H1 (cell line): Measurements from ENCODE around the gene PDE1C. TPM values are rescaled to one million over a fixed set of nuclear protein-coding genes. Genes with fewer than 3 reads are reported as not detected.
"Not testable (repeated sequence)": the region's sequence is repeated elsewhere in the genome, so short reads cannot be mapped to it uniquely, and the experiment has no call there.

Experiments
- CTCF ChIA-PET: fragments of 300-600 bp; sonication (Branson Sonifier 250); formaldehyde crosslinking; loops from one replicate; lab custom pipeline; 2021; ENCODE audit not compliant: partially characterized antibody; lab: Charles Lee
- POLR2A ChIA-PET: fragments of 300-600 bp; sonication (Branson Sonifier 250); formaldehyde crosslinking; loops from one replicate; lab custom pipeline; 2021; ENCODE audit warnings: inconsistent platforms; ENCODE audit not compliant: partially characterized antibody; lab: Charles Lee
- DNase-seq, 2 experiments: peaks; one replicate each; pipeline versions ENCODE4 v3.0.0 to v3.0.0-alpha.2; 2010 to 2022; ENCODE audit warnings: low spot score in 2 of 2, low read depth in 1 of 2, mixed read lengths in 1 of 2
- FAIRE-seq: peaks from 2 replicates; lab custom pipeline; 2011; peaks lifted over from hg19 to GRCh38; lab: Jason Lieb, UNC
- H2AFZ ChIP-seq: 2 replicates; pipeline ENCODE4 v1.8.1; 2012; ENCODE audit warnings: low read length, inconsistent platforms
- H2AK5ac ChIP-seq: 2 replicates; pipeline ENCODE4 v1.6.1; 2013; ENCODE audit warnings: low read depth, low read length
- H2BK120ac ChIP-seq: replicated peaks from 2 replicates; pipeline ENCODE3; 2013; ENCODE audit warnings: low read depth, low read length, inconsistent platforms
- H2BK12ac ChIP-seq: 2 replicates; pipeline ENCODE4 v1.6.1; 2013; ENCODE audit warnings: low read depth, low read length
- H2BK15ac ChIP-seq: 2 replicates; pipeline ENCODE4 v1.6.1; 2013; ENCODE audit warnings: low read length
- H2BK20ac ChIP-seq: 2 replicates; pipeline ENCODE4 v1.6.1; 2013; ENCODE audit warnings: low read length
- H2BK5ac ChIP-seq: 2 replicates; pipeline ENCODE4 v1.6.1; 2013; ENCODE audit warnings: low read depth, low read length
- H3K14ac ChIP-seq: 2 replicates; pipeline ENCODE4 v1.6.1; 2013; ENCODE audit warnings: inconsistent platforms; ENCODE audit not compliant: insufficient read length
- H3K18ac ChIP-seq: 2 replicates; pipeline ENCODE4 v1.6.1; 2013; ENCODE audit warnings: low read length; ENCODE audit errors: extremely low read depth
- H3K23ac ChIP-seq: 2 replicates; pipeline ENCODE4 v1.6.1; 2013; ENCODE audit warnings: inconsistent platforms; ENCODE audit not compliant: insufficient read length
- H3K23me2 ChIP-seq: 2 replicates; pipeline ENCODE4 v1.6.1; 2013; ENCODE audit warnings: low read depth, low read length
- H3K27ac ChIP-seq: 2 replicates; pipeline ENCODE4 v1.6.1; 2011; ENCODE audit warnings: low read depth, low read length, inconsistent platforms
- H3K27me3 ChIP-seq, 4 experiments: replicated peaks in 1 of 4; 1 replicate in 1 of 4; 2 replicates in 3 of 4; pipeline versions ENCODE4 v1.6.1 to v1.8.1; 2011 to 2013; ENCODE audit warnings: low read length in 3 of 4, mild to moderate bottlenecking in 3 of 4, inconsistent platforms in 2 of 4, mixed read lengths in 2 of 4, moderate library complexity in 1 of 4; ENCODE audit not compliant: control insufficient read depth in 3 of 4, insufficient read depth in 3 of 4; ENCODE audit errors: extremely low read depth in 1 of 4
- H3K36me3 ChIP-seq, 4 experiments: 2 replicates each; pipeline versions ENCODE4 v1.6.1 to v1.8.1; 2011 to 2013; ENCODE audit warnings: mild to moderate bottlenecking in 4 of 4, low read length in 3 of 4, moderate library complexity in 2 of 4, control low read depth in 1 of 4, inconsistent platforms in 1 of 4; ENCODE audit not compliant: insufficient read depth in 4 of 4, control insufficient read depth in 2 of 4
- H3K4ac ChIP-seq: replicated peaks from 2 replicates; pipeline ENCODE3; 2013; ENCODE audit warnings: low read length, low read depth, mixed read lengths, inconsistent platforms; ENCODE audit not compliant: insufficient read length
- H3K4me1 ChIP-seq, 4 experiments: replicated peaks in 1 of 4; 1 replicate in 1 of 4; 2 replicates in 3 of 4; pipeline versions ENCODE4 v1.6.1 to v1.8.1; 2011 to 2013; ENCODE audit warnings: low read length in 3 of 4, inconsistent platforms in 2 of 4, mixed read lengths in 1 of 4; ENCODE audit not compliant: insufficient read depth in 4 of 4, control insufficient read depth in 3 of 4
- H3K4me2 ChIP-seq, 2 experiments: 2 replicates each; pipeline versions ENCODE4 v1.6.1 to v1.8.1; 2011 to 2013; ENCODE audit warnings: low read depth in 2 of 2, low read length in 2 of 2, control low read depth in 1 of 2, inconsistent platforms in 1 of 2, mild to moderate bottlenecking in 1 of 2; ENCODE audit not compliant: insufficient read depth in 1 of 2
- H3K4me3 ChIP-seq, 4 experiments: fragments of 200-600, 300-600 bp in 1 of 4; sonication (generic), shearing (Covaris generic), sonication (Bioruptor Twin) in 1 of 4; 2 replicates each; pipeline versions ENCODE4 v1.5.1 to v1.8.1; 2011 to 2016; ENCODE audit warnings: low read length in 4 of 4, low read depth in 3 of 4, control low read depth in 2 of 4, inconsistent platforms in 2 of 4, mild to moderate bottlenecking in 2 of 4, mixed read lengths in 1 of 4, moderate library complexity in 1 of 4; ENCODE audit not compliant: insufficient read depth in 2 of 4; ENCODE audit errors: extremely low read depth in 1 of 4
- H3K56ac ChIP-seq: replicated peaks from 2 replicates; pipeline ENCODE3; 2013; ENCODE audit warnings: low read depth, mild to moderate bottlenecking, mixed read lengths, low read length, inconsistent platforms; ENCODE audit not compliant: insufficient read length
- H3K79me1 ChIP-seq: 2 replicates; pipeline ENCODE4 v1.6.1; 2013; ENCODE audit warnings: low read depth, low read length, control low read depth
- H3K79me2 ChIP-seq, 2 experiments: 2 replicates each; pipeline versions ENCODE4 v1.6.1 to v1.8.1; 2012 to 2013; ENCODE audit warnings: low read length in 2 of 2, mild to moderate bottlenecking in 2 of 2, inconsistent platforms in 1 of 2; ENCODE audit not compliant: insufficient read depth in 2 of 2, control insufficient read depth in 1 of 2
- H3K9ac ChIP-seq, 4 experiments: replicated peaks in 1 of 4; 1 replicate in 1 of 4; 2 replicates in 3 of 4; pipeline versions ENCODE4 v1.6.1 to v1.8.1; 2011 to 2013; ENCODE audit warnings: low read depth in 3 of 4, low read length in 3 of 4, control low read depth in 2 of 4, mild to moderate bottlenecking in 2 of 4, moderate library complexity in 2 of 4, inconsistent platforms in 1 of 4; ENCODE audit errors: extremely low read depth in 1 of 4
- H3K9me3 ChIP-seq, 2 experiments: 2 replicates each; pipeline versions ENCODE4 v1.6.1 to v1.8.1; 2012 to 2013; ENCODE audit warnings: mild to moderate bottlenecking in 2 of 2, moderate library complexity in 2 of 2, control low read depth in 1 of 2, inconsistent platforms in 1 of 2, low read depth in 1 of 2, low read length in 1 of 2, mixed read lengths in 1 of 2; ENCODE audit not compliant: insufficient read depth in 2 of 2
- H4K20me1 ChIP-seq, 2 experiments: replicated peaks in 1 of 2; 2 replicates each; pipeline versions ENCODE3 to v1.8.1; 2011 to 2013; ENCODE audit warnings: inconsistent platforms in 2 of 2, low read length in 2 of 2, mild to moderate bottlenecking in 1 of 2; ENCODE audit not compliant: insufficient read depth in 2 of 2, control insufficient read depth in 1 of 2
- H4K5ac ChIP-seq: 2 replicates; pipeline ENCODE4 v1.6.1; 2013; ENCODE audit warnings: low read length, low read depth, mixed read lengths, inconsistent platforms; ENCODE audit not compliant: insufficient read length
- H4K8ac ChIP-seq: 2 replicates; pipeline ENCODE4 v1.8.0; 2013; ENCODE audit warnings: mild to moderate bottlenecking, moderate library complexity, low read length, inconsistent platforms; ENCODE audit not compliant: insufficient read depth; ENCODE audit errors: extremely low read depth
- H4K91ac ChIP-seq: replicated peaks from 2 replicates; pipeline ENCODE3; 2013; ENCODE audit warnings: low read length, mixed read lengths, inconsistent platforms; ENCODE audit not compliant: insufficient read length
- SRF ChIP-seq: IDR thresholded peaks from 2 replicates; pipeline ENCODE4 v1.6.1; 2011; ENCODE audit warnings: mild to moderate bottlenecking, low read depth, low read length, moderate library complexity
- WGBS, 2 experiments: shearing (Covaris generic) in 1 of 2; methylation state at CpG; one replicate each; pipeline versions ENCODE4 v1.1.6 to v1.1.7; 2013 to 2015; ENCODE audit warnings: low lambda C conversion rate in 2 of 2, mixed read lengths in 2 of 2, inconsistent platforms in 1 of 2, low coverage in 1 of 2, missing lambda C conversion rate in 1 of 2; ENCODE audit not compliant: insufficient replicate concordance in 2 of 2, insufficient coverage in 1 of 2, insufficient read length in 1 of 2; ENCODE audit errors: extremely low coverage in 1 of 2, missing lambda C conversion rate in 1 of 2; 5-methylcytosine and 5-hydroxymethylcytosine counted together
- polyA plus RNA-seq, 7 experiments: library from polyadenylated mRNA; depleted of rRNA in 3 of 7; stranded (reverse) in 5 of 7; unstranded in 2 of 7; fragments of >200 nt in 5 of 7; fragments of 200-250 nt in 2 of 7; gene quantifications; 1 replicate in 5 of 7; 2 replicates in 1 of 7; 4 replicates in 1 of 7; pipeline versions ENCODE4 v1.2.1 to v1.2.3, GENCODE V29; 2011 to 2013; ENCODE audit warnings: missing spikeins in 2 of 7, mixed read lengths in 2 of 7
- total RNA-seq: library from RNA; stranded (reverse); fragmentation: NEBNext Ultra II Directional; extraction: Animal tissue kit (Norgen Biotek cat#: 25700); gene quantifications from 2 replicates; pipeline ENCODE4 v1.2.1, GENCODE V29; 2021

PDE1C gene
- total and polyA plus RNA-seq, 2 of the 8 experiments (the other 6 are each of a cell fraction or from before 2014, with no cell fraction given) = 0.11 to 1.1 TPM

- H3K79me2 ChIP-seq, H3K4me1 ChIP-seq, H3K14ac ChIP-seq, H3K27ac ChIP-seq, H4K20me1 ChIP-seq, H3K9ac ChIP-seq, H3K4ac ChIP-seq, H2BK120ac ChIP-seq, H2AK5ac ChIP-seq, H4K5ac ChIP-seq, H3K18ac ChIP-seq, H2BK15ac ChIP-seq, H3K23me2 ChIP-seq, POLR2A ChIA-PET, CTCF ChIA-PET, H4K91ac ChIP-seq, H3K36me3 ChIP-seq, H3K27me3 ChIP-seq, H4K8ac ChIP-seq, H2BK5ac ChIP-seq, H3K4me3 ChIP-seq, H3K9me3 ChIP-seq, H3K56ac ChIP-seq, H3K23ac ChIP-seq, H2BK12ac ChIP-seq, FAIRE-seq, H2BK20ac ChIP-seq, H3K79me1 ChIP-seq, H2AFZ ChIP-seq, H3K4me2 ChIP-seq, DNase-seq: not testable (repeated sequence)
- 39% methylated on average over 2 of the region's 2 CpGs; no CpG with 5 or more reads in 1 of the 2 experiments for WGBS, 2 experiments
- TF ChIP-seq SRF = peak; percentile 83
These were observed 56.7 kb downstream of the PDE1C start for GRCh38 chr7:32013471-32013870.
